ENCODE results near the gene CSRP2.
A peak's percentile ranks its signal among the peaks of the same experiment; 100 is the strongest.

The CSRP2 gene

GRCh38 chr12:76820888-76821482, 57.8 kb downstream of the CSRP2 start:
- H3K4me1 ChIP-seq, result no peaks in the 10 kb centered on the region
- no peak overlapping the region for H3K4me2 ChIP-seq
- H3K27ac ChIP-seq, result no peak overlapping the region
- H3K9me3 ChIP-seq (replicated peaks in 1 of 11), result no peaks in the 10 kb centered on the region
- H3K27me3 ChIP-seq, result no peaks in the 10 kb centered on the region
- no peak overlapping the region for H3K4me3 ChIP-seq
- H3K9ac ChIP-seq, result no peak overlapping the region
- H3K36me3 ChIP-seq, result peaks cover 26 to 79% (median 54%) of the 10 kb centered on the region in 11 experiments
- TF ChIP-seq Cebpa-rat (IDR thresholded peaks at IDR 0.05), result no peak
- peaks cover 0 to 10% (median 0%) of the 10 kb centered on the region in 11 experiments; a peak in 2 of 22 replicates for H4K20me1 ChIP-seq

GRCh38 chr12:76813972-76814371, 64.8 kb downstream of the CSRP2 start:
- H4K20me1 ChIP-seq, result peaks cover 0 to 9% (median 0%) of the 10 kb centered on the region in 11 experiments; a peak in 2 of 22 replicates
- H3K9me3 ChIP-seq (replicated peaks in 1 of 11), result no peaks in the 10 kb centered on the region
- H3K27me3 ChIP-seq, result no peaks in the 10 kb centered on the region
- H3K27ac ChIP-seq, result no peak overlapping the region
- no peak for TF ChIP-seq Cebpa-rat (IDR thresholded peaks at IDR 0.05)
- H3K4me2 ChIP-seq, result no peak overlapping the region
- no peaks in the 10 kb centered on the region for H3K4me1 ChIP-seq
- peaks cover 27 to 98% (median 76%) of the 10 kb centered on the region in 11 experiments for H3K36me3 ChIP-seq
- no peak overlapping the region for H3K9ac ChIP-seq
- no peak overlapping the region for H3K4me3 ChIP-seq

- Histone ChIP-seq H3K9ac (no peak overlapping the region), H3K4me3 (no peak overlapping the region), H4K20me1 (peaks cover 0 to 9% (median 0%) of the 10 kb centered on the region in 11 experiments; a peak in 2 of 22 replicates), H3K27me3 (no peaks in the 10 kb centered on the region), H3K9me3 (replicated peaks in 1 of 11) (no peaks in the 10 kb centered on the region), H3K36me3 (peaks cover 30 to 98% (median 75%) of the 10 kb centered on the region in 11 experiments), H3K4me2 (no peak overlapping the region), H3K4me1 (no peaks in the 10 kb centered on the region), H3K27ac (no peak overlapping the region)
- TF ChIP-seq Cebpa-rat (IDR thresholded peaks at IDR 0.05), result no peak
These were observed 65.6 kb downstream of the CSRP2 start for GRCh38 chr12:76813265-76813664.

GRCh38 chr12:76811976-76812375, 66.8 kb downstream of the CSRP2 start:
- no peaks in the 10 kb centered on the region for H3K4me1 ChIP-seq
- peak in 1 of 11 experiments; percentile 21; a peak in 1 of 22 replicates for TF ChIP-seq Cebpa-rat (IDR thresholded peaks at IDR 0.05)
- H3K27ac ChIP-seq, result no peak overlapping the region
- no peak overlapping the region for H3K4me3 ChIP-seq
- H4K20me1 ChIP-seq, result peaks cover 0 to 9% (median 0%) of the 10 kb centered on the region in 11 experiments; a peak in 2 of 22 replicates
- no peak overlapping the region for H3K4me2 ChIP-seq
- H3K9ac ChIP-seq, result no peak overlapping the region
- peaks cover 43 to 98% (median 77%) of the 10 kb centered on the region in 11 experiments for H3K36me3 ChIP-seq
- H3K9me3 ChIP-seq (replicated peaks in 1 of 11), result no peaks in the 10 kb centered on the region
- no peaks in the 10 kb centered on the region for H3K27me3 ChIP-seq

- Histone ChIP-seq H3K27me3 (no peaks in the 10 kb centered on the region), H3K9me3 (replicated peaks in 1 of 11) (no peaks in the 10 kb centered on the region), H4K20me1 (peaks cover 0 to 9% (median 0%) of the 10 kb centered on the region in 11 experiments; a peak in 3 of 22 replicates), H3K36me3 (peaks cover 49 to 98% (median 80%) of the 10 kb centered on the region in 11 experiments), H3K9ac (no peak overlapping the region), H3K27ac (no peak overlapping the region), H3K4me3 (no peak overlapping the region), H3K4me2 (no peak overlapping the region), H3K4me1 (no peaks in the 10 kb centered on the region)
- no peak for TF ChIP-seq Cebpa-rat (IDR thresholded peaks at IDR 0.05)
These were observed 68.0 kb downstream of the CSRP2 start for GRCh38 chr12:76810671-76811419.
